Neutrophil (primary cell): ENCODE results near the gene NAA80.
A peak's percentile ranks its signal among the peaks of the same experiment; 100 is the strongest.

Experiments used
- H3K27ac ChIP-seq: fragments of 200-600 bp; sonication (generic); 2 replicates; pipeline ENCODE4 v1.5.1; 2016; ENCODE audit warnings: mild to moderate bottlenecking, moderate library complexity
- H3K27me3 ChIP-seq: fragments of 200-600 bp; sonication (generic); 2 replicates; pipeline ENCODE4 v1.6.0; 2016; ENCODE audit warnings: mild to moderate bottlenecking
- H3K36me3 ChIP-seq: fragments of 200-600 bp; sonication (generic); 2 replicates; pipeline ENCODE4 v1.5.1; 2017
- H3K4me1 ChIP-seq, 2 experiments: fragments of 200-600 bp in 1 of 2; sonication (generic) in 1 of 2; 1 replicate in 1 of 2; 2 replicates in 1 of 2; pipeline versions ENCODE4 v1.5.1 to v1.6.1; 2013 to 2016; ENCODE audit warnings: low read depth in 1 of 2, low read length in 1 of 2, mild to moderate bottlenecking in 1 of 2, moderate library complexity in 1 of 2; ENCODE audit not compliant: control insufficient read depth in 1 of 2, insufficient read depth in 1 of 2
- H3K4me3 ChIP-seq, 2 experiments: fragments of 200-600 bp in 1 of 2; sonication (generic) in 1 of 2; 1 replicate in 1 of 2; 2 replicates in 1 of 2; pipeline ENCODE4 v1.5.1; 2013 to 2016; ENCODE audit warnings: low read depth in 1 of 2, low read length in 1 of 2, mild to moderate bottlenecking in 1 of 2, moderate library complexity in 1 of 2
- H3K9me3 ChIP-seq: fragments of 200-600 bp; sonication (generic); 2 replicates; pipeline ENCODE4 v1.5.1; 2016
- TF ChIP-seq, protein P1 (sequence below): fragments of 200-600 bp; sonication (generic); IDR thresholded peaks from 2 replicates; pipeline ENCODE4 v1.5.1; 2016; ENCODE audit warnings: antibody characterized with exemption

The NAA80 gene

DNA sequence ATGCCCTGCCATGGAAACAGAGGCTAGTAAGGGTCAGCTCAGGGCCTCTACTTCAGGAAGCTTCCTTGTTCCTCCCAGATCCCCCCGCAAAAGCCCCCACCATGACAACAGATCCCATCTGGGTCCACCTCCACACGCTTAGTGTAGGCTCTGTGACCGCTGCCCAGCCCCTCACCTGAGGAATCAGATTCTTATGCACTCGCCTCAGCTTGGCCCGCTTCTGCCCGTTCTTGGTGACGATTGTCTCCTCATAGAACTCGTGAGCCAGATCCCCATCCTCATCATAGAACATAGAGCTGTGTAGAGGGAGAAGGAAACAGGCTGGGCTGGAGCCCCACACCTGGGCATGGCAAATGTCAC lies 27.0 kb upstream of the NAA80 start:
- Histone ChIP-seq H3K4me3 (no peak overlapping the region), H3K4me1 (peaks cover 67 to 70% of the 10 kb centered on the region in 2 experiments)

DNA sequence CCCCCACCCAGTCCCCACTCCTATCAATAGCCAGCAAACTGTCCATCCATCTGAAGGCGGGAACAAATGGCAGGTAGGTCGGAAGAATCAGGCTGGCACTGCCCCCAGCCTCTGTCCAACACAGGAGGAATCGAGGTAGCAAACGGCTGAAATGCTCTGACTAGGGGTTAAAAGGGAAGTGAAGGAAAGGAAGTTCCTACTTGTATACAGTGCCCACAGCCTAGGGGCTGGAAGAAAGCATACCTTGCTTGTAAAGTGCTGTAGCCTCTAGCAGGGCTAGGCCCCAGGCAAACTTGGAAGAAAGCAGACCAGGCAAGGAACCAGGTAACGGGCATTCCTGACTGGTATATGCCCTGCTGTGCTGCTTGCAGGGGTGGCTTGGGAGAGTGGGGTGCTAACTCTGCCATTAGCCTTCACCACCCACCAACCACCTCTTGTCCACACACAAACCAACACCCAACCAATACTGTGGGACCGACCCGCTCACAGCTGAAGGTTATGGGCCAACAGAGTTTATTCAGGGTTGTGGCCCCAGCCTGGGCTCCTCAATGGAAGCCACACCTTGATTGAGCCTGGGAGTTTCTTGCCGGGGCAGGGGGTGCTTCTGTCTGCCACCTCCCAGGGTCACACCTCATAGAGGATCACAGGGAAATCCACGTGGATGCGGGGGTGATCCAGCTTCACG lies 26.4 kb upstream of the NAA80 start:
- peaks cover 22% of the 10 kb centered on the region for H3K36me3 ChIP-seq
- H3K4me3 ChIP-seq, result no peak overlapping the region
- TF ChIP-seq, protein P1, sequence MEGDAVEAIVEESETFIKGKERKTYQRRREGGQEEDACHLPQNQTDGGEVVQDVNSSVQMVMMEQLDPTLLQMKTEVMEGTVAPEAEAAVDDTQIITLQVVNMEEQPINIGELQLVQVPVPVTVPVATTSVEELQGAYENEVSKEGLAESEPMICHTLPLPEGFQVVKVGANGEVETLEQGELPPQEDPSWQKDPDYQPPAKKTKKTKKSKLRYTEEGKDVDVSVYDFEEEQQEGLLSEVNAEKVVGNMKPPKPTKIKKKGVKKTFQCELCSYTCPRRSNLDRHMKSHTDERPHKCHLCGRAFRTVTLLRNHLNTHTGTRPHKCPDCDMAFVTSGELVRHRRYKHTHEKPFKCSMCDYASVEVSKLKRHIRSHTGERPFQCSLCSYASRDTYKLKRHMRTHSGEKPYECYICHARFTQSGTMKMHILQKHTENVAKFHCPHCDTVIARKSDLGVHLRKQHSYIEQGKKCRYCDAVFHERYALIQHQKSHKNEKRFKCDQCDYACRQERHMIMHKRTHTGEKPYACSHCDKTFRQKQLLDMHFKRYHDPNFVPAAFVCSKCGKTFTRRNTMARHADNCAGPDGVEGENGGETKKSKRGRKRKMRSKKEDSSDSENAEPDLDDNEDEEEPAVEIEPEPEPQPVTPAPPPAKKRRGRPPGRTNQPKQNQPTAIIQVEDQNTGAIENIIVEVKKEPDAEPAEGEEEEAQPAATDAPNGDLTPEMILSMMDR, result no peak
- H3K27ac ChIP-seq, result peak overlapping the region; percentile 95
- H3K4me1 ChIP-seq, result peaks cover 69 to 75% of the 10 kb centered on the region in 2 experiments
- H3K27me3 ChIP-seq, result no peaks in the 10 kb centered on the region
- no peaks in the 10 kb centered on the region for H3K9me3 ChIP-seq

More for the DNA sequence above, 27.0 kb upstream of the NAA80 start:
- Histone ChIP-seq H3K9me3 (no peaks in the 10 kb centered on the region), H3K27me3 (no peaks in the 10 kb centered on the region), H3K27ac (peak overlapping the region; percentile 95), H3K36me3 (peaks cover 27% of the 10 kb centered on the region)
- TF ChIP-seq, protein P1, result no peak

DNA sequence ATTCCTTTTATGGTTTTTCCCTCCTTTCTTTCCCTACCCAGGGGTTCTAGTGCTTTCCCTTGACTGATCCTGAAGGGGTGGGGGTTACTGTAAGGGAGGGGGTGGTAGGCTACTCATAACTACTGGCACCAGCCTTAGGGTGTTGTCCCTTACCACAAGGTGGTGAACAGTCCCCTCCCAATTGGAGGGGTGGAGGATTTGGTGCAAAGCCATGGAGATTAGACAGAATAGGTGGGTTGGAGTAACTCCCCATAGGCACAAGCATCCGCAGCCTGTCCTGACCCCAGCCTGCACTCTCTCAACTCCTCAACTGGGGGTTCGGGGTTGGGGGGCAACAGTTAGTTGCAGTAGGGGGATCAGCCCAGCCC lies 25.9 kb upstream of the NAA80 start:
- Histone ChIP-seq H3K27me3 (no peaks in the 10 kb centered on the region), H3K4me1 (peaks cover 75 to 80% of the 10 kb centered on the region in 2 experiments), H3K27ac (peak overlapping the region; percentile 95), H3K4me3 (no peak overlapping the region), H3K36me3 (peaks cover 17% of the 10 kb centered on the region), H3K9me3 (no peaks in the 10 kb centered on the region)
- TF ChIP-seq, protein P1, result no peak

DNA sequence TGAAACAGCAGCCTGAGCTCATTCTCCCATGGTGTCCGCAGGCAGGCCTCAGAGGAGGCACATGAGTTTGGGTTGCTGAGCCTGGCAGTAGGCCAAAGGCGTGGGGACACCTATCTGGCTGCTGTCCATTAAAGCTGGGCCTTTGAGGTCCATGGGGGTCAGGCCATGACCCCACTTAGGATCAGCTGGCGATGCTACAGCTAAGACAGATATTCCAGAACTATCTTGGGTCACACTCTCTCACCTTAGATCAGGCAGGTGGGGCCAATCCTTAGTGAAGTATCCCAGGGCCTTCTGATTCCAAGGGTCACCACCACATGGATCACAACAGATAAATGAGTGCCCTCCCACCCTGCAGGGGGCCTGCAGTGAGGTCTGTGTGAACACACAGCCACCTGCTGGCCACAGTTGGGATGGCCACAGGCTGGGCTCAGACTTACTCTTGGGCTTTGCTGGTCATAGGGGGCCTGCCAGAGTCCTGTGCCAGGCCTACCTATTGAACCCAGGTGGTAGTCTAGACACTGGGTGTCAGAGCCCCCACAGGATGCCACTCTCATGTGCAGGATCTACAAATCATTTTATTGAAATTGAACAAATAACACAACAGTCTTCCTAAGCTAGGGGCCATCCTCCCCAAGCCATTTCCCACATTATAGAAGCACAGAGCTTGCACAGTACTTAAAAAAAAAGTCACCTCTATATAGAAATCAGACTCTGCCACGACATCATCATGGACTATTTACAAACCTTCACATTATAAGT lies 25.3 kb upstream of the NAA80 start:
- Histone ChIP-seq H3K36me3 (peaks cover 11% of the 10 kb centered on the region), H3K9me3 (no peaks in the 10 kb centered on the region), H3K27ac (peak overlapping the region; percentile 95), H3K4me3 (no peak overlapping the region), H3K27me3 (no peaks in the 10 kb centered on the region), H3K4me1 (peaks cover 80 to 86% of the 10 kb centered on the region in 2 experiments)
- TF ChIP-seq, protein P1, result peak; percentile 82

DNA sequence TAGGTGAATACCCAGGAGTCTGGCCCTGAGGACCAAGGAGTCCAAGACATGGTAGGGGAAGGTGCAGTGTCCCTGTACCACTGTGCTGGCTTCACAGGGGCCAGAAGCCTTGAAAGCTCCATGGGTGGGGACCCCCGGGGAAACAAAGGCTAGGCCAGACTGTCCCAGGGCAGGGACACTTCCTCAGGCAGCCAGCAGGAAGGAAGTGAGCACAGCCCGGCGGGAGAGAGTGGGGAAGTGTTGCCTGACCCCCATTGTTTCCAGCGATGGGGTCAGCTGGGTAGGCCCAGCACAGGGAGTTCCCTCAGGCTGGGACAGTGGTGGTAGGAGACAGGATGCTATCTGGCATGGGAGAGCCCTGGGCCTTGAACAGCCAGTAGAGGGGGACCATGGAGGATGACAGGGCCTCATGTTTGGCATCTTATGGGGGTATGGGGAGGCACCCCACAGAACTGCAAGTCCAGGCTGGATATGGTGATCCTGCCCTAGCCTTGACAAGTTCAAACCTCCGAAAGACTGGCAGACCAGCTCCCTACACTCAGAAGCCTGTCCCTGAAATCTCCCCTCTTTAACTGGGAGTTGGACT lies 24.5 kb upstream of the NAA80 start:
- H3K27me3 ChIP-seq, result no peaks in the 10 kb centered on the region
- H3K36me3 ChIP-seq, result peaks cover 6% of the 10 kb centered on the region
- peaks cover 89 to 94% of the 10 kb centered on the region in 2 experiments for H3K4me1 ChIP-seq
- TF ChIP-seq, protein P1, result no peak
- H3K9me3 ChIP-seq, result no peaks in the 10 kb centered on the region
- peak overlapping the region; percentile 72 to 77 for H3K4me3 ChIP-seq
- peak overlapping the region; percentile 95 for H3K27ac ChIP-seq
